Progenitor cell of endocrine pancreas (in vitro differentiated cells): Measurements from ENCODE around the gene STK4. TPM values are rescaled to one million over a fixed set of nuclear protein-coding genes. Genes with fewer than 3 reads are reported as not detected.
"Not testable (repeated sequence)": the region's sequence is repeated elsewhere in the genome, so short reads cannot be mapped to it uniquely, and the experiment has no call there.

Source experiments
- DNase-seq: peaks from one replicate; pipeline ENCODE4 v3.0.0; 2021; ENCODE audit warnings: low spot score; ENCODE audit not compliant: unreplicated experiment
- H3K27ac Mint-ChIP-seq: 2 replicates; pipeline ENCODE4 v1.8.0; 2021; ENCODE audit warnings: mild to moderate bottlenecking, moderate library complexity, mixed read lengths
- H3K27me3 Mint-ChIP-seq: 2 replicates; pipeline ENCODE4 v1.8.0; 2021; ENCODE audit warnings: mixed read lengths
- H3K36me3 Mint-ChIP-seq: 2 replicates; pipeline ENCODE4 v1.8.0; 2022; ENCODE audit warnings: mixed read lengths; ENCODE audit not compliant: insufficient read depth
- H3K4me1 Mint-ChIP-seq: 2 replicates; pipeline ENCODE4 v1.8.0; 2021; ENCODE audit warnings: low read depth, mixed read lengths
- H3K4me3 Mint-ChIP-seq: 2 replicates; pipeline ENCODE4 v1.8.0; 2021; ENCODE audit warnings: low read depth, mild to moderate bottlenecking, moderate library complexity, mixed read lengths
- H3K9me3 Mint-ChIP-seq: 2 replicates; pipeline ENCODE4 v1.8.0; 2021; ENCODE audit warnings: low read depth, mixed read lengths
- total RNA-seq: library from RNA; stranded (reverse); gene quantifications from 2 replicates; pipeline ENCODE4 v1.2.1, GENCODE V29; 2021
- TF ChIP-seq, protein P1 (sequence below): fragments of 200-600 bp; sonication (generic); IDR thresholded peaks from one replicate; pipeline ENCODE4 v1.5.0; 2021; ENCODE audit warnings: antibody characterized with exemption, mild to moderate bottlenecking; ENCODE audit not compliant: unreplicated experiment

The STK4 gene
- total RNA-seq, 1 donor from 2014 or later = 36.3 TPM

DNA sequence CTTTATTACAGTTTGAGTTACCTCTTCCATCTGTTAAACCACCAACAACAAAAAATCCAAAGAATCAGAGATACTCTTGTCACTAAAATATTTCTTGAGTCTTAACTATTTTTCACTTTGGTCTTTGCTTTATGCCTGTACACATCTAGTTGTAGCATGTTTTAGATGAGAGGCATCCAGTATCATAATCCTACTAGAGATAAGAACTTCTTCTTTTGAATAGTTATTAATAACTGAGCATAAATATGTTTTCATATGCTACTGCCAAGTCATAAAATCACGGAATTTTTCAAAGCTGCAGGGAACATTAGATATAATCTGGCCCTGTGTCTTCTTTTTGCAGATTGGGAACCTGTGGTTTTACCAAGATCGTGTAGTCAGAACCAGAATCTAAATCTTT lies 55.3 kb downstream of the STK4 start:
- DNase-seq = no peak
- peaks cover 15% of the 10 kb centered on the region for H3K36me3 Mint-ChIP-seq
- TF ChIP-seq, protein P1, sequence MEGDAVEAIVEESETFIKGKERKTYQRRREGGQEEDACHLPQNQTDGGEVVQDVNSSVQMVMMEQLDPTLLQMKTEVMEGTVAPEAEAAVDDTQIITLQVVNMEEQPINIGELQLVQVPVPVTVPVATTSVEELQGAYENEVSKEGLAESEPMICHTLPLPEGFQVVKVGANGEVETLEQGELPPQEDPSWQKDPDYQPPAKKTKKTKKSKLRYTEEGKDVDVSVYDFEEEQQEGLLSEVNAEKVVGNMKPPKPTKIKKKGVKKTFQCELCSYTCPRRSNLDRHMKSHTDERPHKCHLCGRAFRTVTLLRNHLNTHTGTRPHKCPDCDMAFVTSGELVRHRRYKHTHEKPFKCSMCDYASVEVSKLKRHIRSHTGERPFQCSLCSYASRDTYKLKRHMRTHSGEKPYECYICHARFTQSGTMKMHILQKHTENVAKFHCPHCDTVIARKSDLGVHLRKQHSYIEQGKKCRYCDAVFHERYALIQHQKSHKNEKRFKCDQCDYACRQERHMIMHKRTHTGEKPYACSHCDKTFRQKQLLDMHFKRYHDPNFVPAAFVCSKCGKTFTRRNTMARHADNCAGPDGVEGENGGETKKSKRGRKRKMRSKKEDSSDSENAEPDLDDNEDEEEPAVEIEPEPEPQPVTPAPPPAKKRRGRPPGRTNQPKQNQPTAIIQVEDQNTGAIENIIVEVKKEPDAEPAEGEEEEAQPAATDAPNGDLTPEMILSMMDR = no peak
- H3K4me3 Mint-ChIP-seq = no peak overlapping the region
- H3K27ac Mint-ChIP-seq = no peak overlapping the region
- H3K4me1 Mint-ChIP-seq = peaks cover under 1% of the 10 kb centered on the region
- no peaks in the 10 kb centered on the region for H3K27me3 Mint-ChIP-seq
- H3K9me3 Mint-ChIP-seq = no peaks in the 10 kb centered on the region

DNA sequence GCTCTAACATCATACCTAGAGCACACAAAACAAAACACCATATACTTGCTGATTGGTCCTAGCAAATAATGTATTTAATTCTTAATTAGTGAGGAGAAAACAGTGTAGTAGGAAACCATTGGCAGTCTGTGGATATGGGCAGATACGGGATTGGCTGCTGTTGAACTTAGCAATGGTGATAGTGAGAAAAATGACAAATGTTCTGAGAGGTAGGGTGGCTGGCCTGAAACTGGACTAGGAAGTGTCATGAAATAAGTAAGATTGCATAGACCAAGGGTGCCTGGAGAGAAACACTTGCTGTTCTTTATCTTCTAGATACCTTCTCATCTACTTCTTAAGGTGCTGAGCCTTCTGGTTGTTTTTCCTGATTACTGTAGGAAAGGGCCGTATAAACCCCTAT lies 56.8 kb downstream of the STK4 start:
- H3K9me3 Mint-ChIP-seq, DNase-seq, H3K27ac Mint-ChIP-seq, H3K4me1 Mint-ChIP-seq, H3K27me3 Mint-ChIP-seq, H3K4me3 Mint-ChIP-seq: not testable (repeated sequence)
- H3K36me3 Mint-ChIP-seq = peaks cover 15% of the 10 kb centered on the region

DNA sequence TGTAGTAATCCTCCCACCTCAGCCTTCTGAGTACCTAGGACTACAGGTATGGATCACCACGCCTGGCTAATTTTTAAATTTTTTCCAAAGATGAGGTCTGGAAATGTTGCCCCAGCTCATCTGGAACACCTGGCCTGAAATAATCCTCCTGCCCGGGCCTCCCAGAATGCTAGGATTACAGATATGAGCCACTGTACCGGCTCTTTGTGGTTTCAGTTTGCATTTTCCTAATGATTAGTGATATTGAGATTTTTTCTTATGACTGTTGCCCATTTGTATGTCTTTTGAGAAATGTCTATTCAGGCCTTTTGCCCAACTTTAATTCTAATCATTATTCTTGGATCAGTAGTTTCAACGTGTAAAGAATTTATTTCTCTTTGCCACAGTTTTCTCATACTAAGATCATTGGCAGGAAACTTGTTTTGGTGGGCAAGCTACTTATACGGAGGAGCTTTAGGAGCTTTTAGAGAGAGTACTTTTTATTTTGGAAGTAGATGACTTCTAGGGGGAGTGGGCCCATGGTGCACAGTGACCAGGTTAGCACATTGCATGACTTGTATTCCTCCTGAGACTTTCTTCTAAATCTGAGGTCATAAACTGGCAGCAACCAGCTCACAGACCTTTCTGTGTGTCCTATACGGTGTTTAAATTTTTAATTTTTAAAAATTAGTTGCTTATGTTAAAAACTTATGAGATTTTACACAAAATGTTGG lies 62.3 kb downstream of the STK4 start:
- TF ChIP-seq, protein P1 = no peak
- H3K27ac Mint-ChIP-seq = no peak overlapping the region

DNA sequence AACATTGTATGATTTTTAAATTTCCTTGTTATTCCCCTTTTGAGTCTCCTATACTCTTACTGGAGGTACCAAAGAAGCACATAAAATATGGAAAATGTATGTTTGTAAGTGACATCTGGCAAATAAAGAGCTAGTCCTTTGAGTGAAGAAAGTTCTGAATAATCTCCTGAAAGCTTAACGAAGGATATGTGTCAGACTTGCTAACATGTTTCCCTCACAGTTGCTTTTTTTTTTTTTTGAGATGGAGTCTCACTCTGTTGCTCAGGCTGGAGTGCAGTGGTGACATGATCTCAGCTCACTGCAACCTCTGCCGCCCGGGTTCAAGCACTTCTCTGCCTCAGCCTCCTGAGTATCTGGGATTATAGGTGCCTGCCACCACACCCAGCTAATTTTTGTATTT lies 63.6 kb downstream of the STK4 start:
- TF ChIP-seq, protein P1 = no peak
- no peak for DNase-seq
- Mint-ChIP-seq H3K9me3 (no peaks in the 10 kb centered on the region), H3K27me3 (no peaks in the 10 kb centered on the region), H3K4me3 (no peak overlapping the region), H3K27ac (no peak overlapping the region), H3K4me1 (peaks cover 3% of the 10 kb centered on the region), H3K36me3 (peaks cover 15% of the 10 kb centered on the region)

More for the DNA sequence above, 62.3 kb downstream of the STK4 start:
- DNase-seq = no peak
- Mint-ChIP-seq H3K4me1 (peaks cover 3% of the 10 kb centered on the region), H3K9me3 (no peaks in the 10 kb centered on the region), H3K4me3 (no peak overlapping the region), H3K27me3 (no peaks in the 10 kb centered on the region), H3K36me3 (peaks cover 16% of the 10 kb centered on the region)

DNA sequence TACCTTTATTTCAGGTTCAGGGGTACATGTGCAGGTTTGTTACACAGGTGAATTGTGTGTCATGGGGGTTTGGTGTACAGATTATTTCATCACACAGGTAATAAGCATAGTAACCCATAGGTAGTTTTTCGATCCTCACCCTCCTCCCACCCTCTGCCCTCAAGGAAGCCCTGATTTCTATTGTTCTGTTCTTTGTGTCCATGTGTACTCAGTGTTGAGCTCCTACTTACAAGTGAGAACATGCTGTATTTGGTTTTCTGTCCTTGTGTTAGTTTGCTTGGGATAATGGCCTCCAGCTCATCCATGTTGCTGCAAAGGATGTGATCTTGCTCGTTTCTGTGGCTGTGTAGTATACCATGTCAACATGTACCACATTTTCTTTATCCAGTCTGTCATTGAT lies 66.0 kb downstream of the STK4 start:
- Mint-ChIP-seq H3K4me1 (peaks cover 8% of the 10 kb centered on the region), H3K27ac (peak overlapping the region; percentile 22), H3K36me3 (peaks cover 7% of the 10 kb centered on the region), H3K27me3 (no peaks in the 10 kb centered on the region), H3K4me3 (no peak overlapping the region), H3K9me3 (no peaks in the 10 kb centered on the region)
- TF ChIP-seq, protein P1 = no peak
- no peak for DNase-seq

DNA sequence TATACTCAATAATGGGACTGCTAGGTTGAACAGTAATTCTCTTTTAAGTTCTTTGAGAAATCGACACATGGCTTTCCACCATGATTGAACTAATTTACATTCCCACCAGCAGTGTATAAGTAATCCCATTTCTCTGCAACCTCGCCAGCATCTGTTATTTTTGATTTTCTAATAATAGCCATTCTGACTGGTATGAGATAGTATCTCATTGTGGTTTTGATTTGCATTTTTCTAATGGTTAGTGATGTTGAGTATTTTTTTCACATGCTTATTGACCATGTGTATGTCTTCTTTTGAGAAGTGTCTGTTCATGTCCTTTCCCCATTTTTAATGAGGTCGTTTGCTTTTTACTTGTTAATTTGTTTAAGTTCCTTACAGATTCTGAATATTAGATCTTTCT lies 66.5 kb downstream of the STK4 start:
- Mint-ChIP-seq H3K9me3 (no peaks in the 10 kb centered on the region), H3K36me3 (peaks cover 4% of the 10 kb centered on the region), H3K4me1 (peaks cover 8% of the 10 kb centered on the region), H3K27me3 (no peaks in the 10 kb centered on the region), H3K4me3 (no peak overlapping the region), H3K27ac (peak overlapping the region; percentile 22)
- DNase-seq = no peak
- TF ChIP-seq, protein P1 = no peak
